ENCODE data around the gene COL26A1. TPM values are rescaled to one million over a fixed set of nuclear protein-coding genes. Genes with fewer than 3 reads are reported as not detected.
"Not testable (repeated sequence)": the region's sequence is repeated elsewhere in the genome, so short reads cannot be mapped to it uniquely, and the experiment has no call there.

Gene COL26A1
- total RNA-seq, 4 donors from 2014 or later: not detected

GRCh38 chr7:101426303-101427011 lies 63.8 kb downstream of the COL26A1 start:
- DNase-seq: no peak
- in situ Hi-C loops (cut with MboI; ENCODE audit: low pct_ligation_motif_present in 1 of 4, low pct_unique_long_range_greater_than_20kb in 1 of 4, low sequenced_read_pairs in 3 of 4): no loop called here
- Histone ChIP-seq H3K27ac (no peak overlapping the region), H3K36me3 (no peaks in the 10 kb centered on the region), H3K27me3 (peaks cover 23% of the 10 kb centered on the region), H3K4me3 (no peak overlapping the region), H3K4me1 (no peaks in the 10 kb centered on the region), H3K9me3 (no peaks in the 10 kb centered on the region)
- TF ChIP-seq POLR2A (IDR thresholded peaks at IDR 0.05) (no peak), POLR2AphosphoS5 (IDR thresholded peaks at IDR 0.05) (no peak), EP300 (IDR thresholded peaks at IDR 0.05; ENCODE audit: low read depth) (no peak), CTCF (IDR thresholded peaks at IDR 0.05) (no peak)
- 83 to 93% methylated on average over 2 to 10 of the region's 10 CpGs for WGBS, 2 donors (ENCODE audit: low coverage in 1 of 2)
- intact Hi-C loops (cut with DNase I; ENCODE audit: low total_unique reads): no loop called here

GRCh38 chr7:101428093-101428866 lies 65.6 kb downstream of the COL26A1 start:
- 65 to 83% methylated on average over 9 to 11 of the region's 11 CpGs for WGBS, 2 donors (ENCODE audit: low coverage in 1 of 2)

GRCh38 chr7:101432316-101432715 lies 69.6 kb downstream of the COL26A1 start:
- Histone ChIP-seq H3K4me3 (no peak overlapping the region), H3K4me1 (no peaks in the 10 kb centered on the region), H3K9me3 (no peaks in the 10 kb centered on the region), H3K27me3 (peaks cover 47% of the 10 kb centered on the region), H3K36me3 (no peaks in the 10 kb centered on the region), H3K27ac (no peak overlapping the region)
- in situ Hi-C loops (cut with MboI; ENCODE audit: low pct_ligation_motif_present in 1 of 4, low pct_unique_long_range_greater_than_20kb in 1 of 4, low sequenced_read_pairs in 3 of 4) (no loop called here), intact Hi-C loops (cut with DNase I; ENCODE audit: low total_unique reads) (no loop called here)
- 67 to 76% methylated on average over 2 to 3 of the region's 3 CpGs for WGBS, 2 donors (ENCODE audit: low coverage in 1 of 2)
- DNase-seq: no peak
- TF ChIP-seq EP300 (IDR thresholded peaks at IDR 0.05; ENCODE audit: low read depth) (no peak), POLR2AphosphoS5 (IDR thresholded peaks at IDR 0.05) (no peak), CTCF (IDR thresholded peaks at IDR 0.05) (no peak), POLR2A (IDR thresholded peaks at IDR 0.05) (no peak)

More at GRCh38 chr7:101428093-101428866, 65.6 kb downstream of the COL26A1 start:
- DNase-seq: no peak
- Histone ChIP-seq H3K4me1 (no peaks in the 10 kb centered on the region), H3K27me3 (peaks cover 21% of the 10 kb centered on the region), H3K36me3 (no peaks in the 10 kb centered on the region), H3K9me3 (no peaks in the 10 kb centered on the region), H3K27ac (no peak overlapping the region), H3K4me3 (no peak overlapping the region)
- no peak for TF ChIP-seq EP300 (IDR thresholded peaks at IDR 0.05; ENCODE audit: low read depth)
- TF ChIP-seq POLR2A (IDR thresholded peaks at IDR 0.05): no peak
- no peak for TF ChIP-seq CTCF (IDR thresholded peaks at IDR 0.05)
- TF ChIP-seq POLR2AphosphoS5 (IDR thresholded peaks at IDR 0.05): no peak
- intact Hi-C loops (cut with DNase I; ENCODE audit: low total_unique reads): no loop called here
- in situ Hi-C loops (cut with MboI; ENCODE audit: low pct_ligation_motif_present in 1 of 4, low pct_unique_long_range_greater_than_20kb in 1 of 4, low sequenced_read_pairs in 3 of 4): no loop called here

GRCh38 chr7:101433688-101434087 lies 71.0 kb downstream of the COL26A1 start:
- intact Hi-C loops (cut with DNase I; ENCODE audit: low total_unique reads): no loop called here

GRCh38 chr7:101434155-101434554 lies 71.5 kb downstream of the COL26A1 start:
- H3K36me3 ChIP-seq; intact Hi-C loops (cut with DNase I; ENCODE audit: low total_unique reads); H3K4me1 ChIP-seq; H3K9me3 ChIP-seq; H3K4me3 ChIP-seq; DNase-seq; H3K27ac ChIP-seq; in situ Hi-C loops (cut with MboI; ENCODE audit: low pct_ligation_motif_present in 1 of 4, low pct_unique_long_range_greater_than_20kb in 1 of 4, low sequenced_read_pairs in 3 of 4): not testable (repeated sequence)
- 90 to 91% methylated on average over 2 to 8 of the region's 8 CpGs for WGBS, 2 donors (ENCODE audit: low coverage in 1 of 2)
- H3K27me3 ChIP-seq: peaks cover 47% of the 10 kb centered on the region

More at GRCh38 chr7:101433688-101434087, 71.0 kb downstream of the COL26A1 start:
- no peaks in the 10 kb centered on the region for H3K9me3 ChIP-seq
- WGBS, 2 donors (ENCODE audit: low coverage in 1 of 2): 82 to 100% methylated on average over 1 to 4 of the region's 4 CpGs
- in situ Hi-C loops (cut with MboI; ENCODE audit: low pct_ligation_motif_present in 1 of 4, low pct_unique_long_range_greater_than_20kb in 1 of 4, low sequenced_read_pairs in 3 of 4): no loop called here
- no peak for DNase-seq
- no peak for TF ChIP-seq EP300 (IDR thresholded peaks at IDR 0.05; ENCODE audit: low read depth)
- TF ChIP-seq CTCF (IDR thresholded peaks at IDR 0.05): no peak
- TF ChIP-seq POLR2AphosphoS5 (IDR thresholded peaks at IDR 0.05): no peak
- no peak for TF ChIP-seq POLR2A (IDR thresholded peaks at IDR 0.05)
- no peak overlapping the region for H3K4me3 ChIP-seq
- H3K4me1 ChIP-seq: no peaks in the 10 kb centered on the region
- no peaks in the 10 kb centered on the region for H3K36me3 ChIP-seq
- H3K27me3 ChIP-seq: peaks cover 47% of the 10 kb centered on the region
- H3K27ac ChIP-seq: no peak overlapping the region

Measured in transverse colon (tissue), 4 donors.